Measurements from ENCODE around the gene ETS2.
"Not testable (repeated sequence)": the region's sequence is repeated elsewhere in the genome, so short reads cannot be mapped to it uniquely, and the experiment has no call there.

The ETS2 gene

DNA sequence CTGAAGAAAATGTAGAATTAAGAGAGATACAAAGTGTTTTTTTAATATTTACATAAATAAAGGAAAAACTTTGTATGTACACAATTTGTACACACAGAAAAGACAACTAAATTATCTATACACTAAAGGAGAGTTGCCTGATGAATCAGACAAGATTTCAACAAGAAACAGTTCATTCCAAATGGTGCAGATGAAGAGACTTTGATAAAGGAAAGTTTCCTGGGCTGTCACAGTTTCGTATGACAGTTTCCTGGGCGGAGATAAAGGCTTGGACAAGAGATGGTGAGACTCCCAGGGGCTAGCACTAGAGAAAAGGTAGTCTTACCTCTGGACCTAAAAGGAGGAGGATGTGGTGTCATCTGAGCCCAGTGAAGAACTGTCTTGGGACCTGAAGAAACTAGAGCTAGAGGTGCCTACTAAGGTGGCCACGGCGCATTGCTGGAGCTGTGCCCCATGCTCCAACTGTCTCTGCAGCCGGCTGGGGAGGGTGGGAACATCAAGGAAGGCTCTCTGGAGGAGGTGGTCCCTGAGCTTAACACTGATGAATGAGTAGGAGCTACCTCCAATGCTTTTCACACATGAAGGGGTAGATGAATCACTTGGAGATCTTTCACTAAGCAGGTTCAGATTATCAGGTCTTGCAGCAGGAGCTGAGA, 32.2 kb downstream of the ETS2 start:
- no peak for DNase-seq (ENCODE audit: low read depth in 2 of 2)

DNA sequence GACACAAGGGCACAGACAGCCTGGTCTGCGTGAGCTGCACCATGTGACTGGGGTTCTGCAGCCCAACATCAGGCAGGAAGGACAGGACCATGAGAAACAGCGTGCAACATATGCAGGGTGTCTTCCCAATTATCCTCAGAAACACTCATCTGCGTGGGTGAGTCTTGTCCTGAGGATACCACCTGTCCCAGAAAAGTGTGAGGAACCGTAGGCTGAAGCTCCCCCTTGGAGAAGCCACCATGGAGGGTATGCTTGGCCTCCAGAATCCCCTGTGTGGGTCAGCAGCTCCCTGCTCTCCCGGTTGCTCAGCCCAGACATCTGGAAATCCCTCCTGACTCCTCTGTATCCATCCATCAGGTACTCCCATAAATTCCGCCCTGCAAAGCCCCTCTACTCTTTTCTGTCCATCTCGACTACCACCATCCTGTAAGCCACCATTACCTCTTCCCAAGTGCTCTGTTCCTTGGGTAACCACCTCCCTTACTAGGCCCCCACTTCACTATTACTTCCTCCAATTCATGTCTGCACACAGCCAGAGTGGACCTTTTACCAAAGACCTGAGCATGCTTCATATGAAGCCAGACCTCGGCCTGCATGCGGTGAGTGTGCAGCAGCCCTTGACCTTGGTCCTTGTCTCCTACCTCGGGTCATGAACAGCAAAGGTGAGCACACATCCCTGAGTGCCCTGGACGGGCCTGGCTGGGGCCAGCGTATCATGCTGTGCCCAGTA, 33.0 kb downstream of the ETS2 start:
- DNase-seq (ENCODE audit: low read depth in 2 of 2): no peak

DNA sequence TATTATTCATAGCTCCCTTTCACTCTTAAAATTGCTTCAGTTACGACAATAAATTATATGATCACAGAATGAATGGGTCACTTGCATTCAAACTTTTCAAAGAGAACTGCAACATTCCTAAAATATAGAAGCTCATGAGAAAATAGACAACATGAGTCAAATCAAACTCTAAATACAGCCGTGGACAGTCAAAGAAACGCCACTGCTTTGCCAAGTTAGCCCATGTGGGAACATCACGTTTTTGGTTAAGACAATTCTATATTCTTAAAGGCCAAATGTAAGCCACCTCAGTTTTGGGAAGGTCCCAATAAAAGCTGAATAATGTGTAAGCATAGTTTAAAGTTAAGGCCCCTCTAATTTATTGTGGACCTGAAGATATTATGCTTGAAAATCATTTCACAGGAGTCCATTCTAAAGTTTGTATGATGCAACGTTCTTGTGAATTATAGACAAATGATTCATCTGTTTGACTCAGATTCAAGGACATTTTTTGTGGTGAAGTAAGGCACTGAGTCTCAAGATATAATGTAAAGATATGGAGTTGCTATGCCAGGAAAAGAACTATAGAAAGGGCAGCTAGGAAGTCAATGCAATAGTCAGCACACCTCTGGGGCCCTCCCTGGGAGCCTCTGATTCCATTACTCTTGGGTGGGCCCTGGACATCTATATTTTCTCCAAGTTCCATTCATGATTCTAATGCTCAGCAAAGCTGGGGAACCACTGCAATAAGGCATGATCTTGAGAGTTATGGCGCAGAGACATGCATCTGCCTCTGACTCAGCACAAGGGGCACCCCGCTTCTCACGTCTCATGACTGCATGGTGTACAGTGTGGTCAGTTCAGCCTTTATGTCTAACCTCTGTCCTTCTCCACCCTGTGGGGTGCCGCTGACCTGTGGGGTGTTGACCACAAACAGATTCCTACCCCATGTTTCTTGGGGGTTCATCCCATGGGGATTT, 33.9 kb downstream of the ETS2 start:
- DNase-seq (ENCODE audit: low read depth in 2 of 2): peak in 1 of 2 donors; percentile 24

DNA sequence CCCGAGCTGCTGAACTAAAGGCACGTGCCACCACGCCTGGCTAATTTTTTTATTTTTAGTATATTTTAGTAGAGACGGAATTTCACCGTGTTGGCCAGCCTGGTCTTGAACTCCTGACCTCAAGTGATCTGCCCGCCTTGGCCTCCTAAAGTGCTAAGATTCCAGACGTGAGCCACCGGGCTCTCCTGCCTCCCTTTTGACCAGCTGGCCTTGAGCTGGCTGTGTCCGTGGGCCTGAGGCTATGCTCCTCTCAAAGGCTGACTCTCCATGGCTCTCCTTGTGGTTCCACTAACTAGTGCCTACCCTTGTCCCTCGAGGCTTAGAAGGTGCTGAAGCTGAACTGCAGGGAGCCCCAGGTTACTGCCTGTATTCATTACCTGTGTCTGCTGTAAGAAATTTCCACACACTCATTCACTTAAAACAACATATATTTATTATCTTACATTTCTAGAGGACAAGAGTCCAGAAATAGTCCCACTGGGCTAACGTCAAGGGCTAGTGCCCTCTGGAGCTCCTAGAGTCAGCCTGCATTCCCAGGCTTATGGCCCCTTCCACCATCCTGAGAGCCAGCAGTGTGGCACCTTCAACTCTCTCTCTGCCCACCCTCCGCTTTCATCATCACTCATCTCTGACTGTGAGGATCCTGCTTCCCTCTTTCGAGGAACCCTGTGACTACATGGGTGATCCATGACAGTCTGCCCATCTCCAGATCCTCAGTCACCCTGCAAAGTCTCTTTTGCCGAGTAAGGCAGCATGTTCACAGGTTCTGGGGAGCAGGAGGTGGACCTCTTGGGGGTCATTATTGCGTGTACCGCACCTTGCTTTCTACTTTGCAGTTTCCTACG, 34.9 kb downstream of the ETS2 start:
- no peak for DNase-seq (ENCODE audit: low read depth in 2 of 2)

DNA sequence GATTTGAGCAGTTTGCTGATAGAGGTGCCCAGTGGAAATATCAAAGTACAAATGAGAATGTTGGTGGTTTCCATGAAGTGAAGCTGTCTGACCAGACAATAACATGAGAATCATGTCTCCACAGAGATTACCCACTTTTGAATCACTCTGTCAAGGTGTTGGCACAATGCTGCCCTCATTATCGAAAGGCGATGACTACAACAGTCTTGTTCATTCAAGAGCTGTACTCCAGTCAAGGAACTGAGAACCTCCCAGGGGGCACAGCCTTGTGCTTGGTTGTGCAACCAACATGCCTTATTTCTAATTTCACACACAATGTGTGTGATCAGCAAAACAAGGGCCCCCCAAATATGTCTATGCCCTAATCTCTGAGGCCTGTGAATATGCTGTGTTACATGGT, 35.7 kb downstream of the ETS2 start:
- no peak for DNase-seq (ENCODE audit: low read depth in 2 of 2)

DNA sequence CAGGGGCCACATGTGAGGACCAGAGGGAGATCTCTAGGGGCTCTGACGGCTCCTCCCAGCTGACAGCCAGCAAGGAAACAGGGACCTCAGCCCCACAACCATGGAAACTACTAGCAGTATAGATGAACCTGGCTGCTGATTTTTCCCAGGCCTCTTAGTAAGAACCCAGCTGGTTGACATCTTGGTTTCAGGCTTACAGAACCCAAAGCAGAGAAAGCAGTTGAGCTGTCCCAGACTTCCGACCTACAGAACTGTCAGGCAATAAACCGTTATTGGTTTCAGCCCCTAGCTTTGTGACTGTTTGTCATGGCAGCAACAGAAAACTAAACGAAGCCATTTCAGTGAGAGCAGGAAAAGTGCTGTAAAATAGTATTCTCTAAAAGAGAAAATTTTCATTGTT, 36.4 kb downstream of the ETS2 start:
- DNase-seq (ENCODE audit: low read depth in 2 of 2): no peak

DNA sequence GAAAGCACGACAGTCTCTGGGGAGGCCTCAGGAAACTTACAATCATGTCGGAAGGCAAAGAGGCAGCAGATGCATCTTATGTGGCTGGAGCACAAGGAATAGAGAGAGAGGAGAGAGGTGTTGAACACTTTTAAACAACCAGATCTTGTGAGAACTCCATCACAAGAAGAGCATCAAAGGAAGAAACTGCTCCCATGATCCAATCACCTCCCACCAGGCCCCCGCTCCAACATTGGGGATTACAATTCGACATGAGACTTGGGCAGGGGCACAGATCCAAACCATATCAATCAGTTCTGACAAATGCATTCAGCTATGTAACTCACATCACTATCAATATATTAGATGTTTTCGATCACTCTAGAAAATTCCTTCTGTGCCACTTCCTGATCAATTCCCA, 37.6 kb downstream of the ETS2 start:
- no peak for DNase-seq (ENCODE audit: low read depth in 2 of 2)

DNA sequence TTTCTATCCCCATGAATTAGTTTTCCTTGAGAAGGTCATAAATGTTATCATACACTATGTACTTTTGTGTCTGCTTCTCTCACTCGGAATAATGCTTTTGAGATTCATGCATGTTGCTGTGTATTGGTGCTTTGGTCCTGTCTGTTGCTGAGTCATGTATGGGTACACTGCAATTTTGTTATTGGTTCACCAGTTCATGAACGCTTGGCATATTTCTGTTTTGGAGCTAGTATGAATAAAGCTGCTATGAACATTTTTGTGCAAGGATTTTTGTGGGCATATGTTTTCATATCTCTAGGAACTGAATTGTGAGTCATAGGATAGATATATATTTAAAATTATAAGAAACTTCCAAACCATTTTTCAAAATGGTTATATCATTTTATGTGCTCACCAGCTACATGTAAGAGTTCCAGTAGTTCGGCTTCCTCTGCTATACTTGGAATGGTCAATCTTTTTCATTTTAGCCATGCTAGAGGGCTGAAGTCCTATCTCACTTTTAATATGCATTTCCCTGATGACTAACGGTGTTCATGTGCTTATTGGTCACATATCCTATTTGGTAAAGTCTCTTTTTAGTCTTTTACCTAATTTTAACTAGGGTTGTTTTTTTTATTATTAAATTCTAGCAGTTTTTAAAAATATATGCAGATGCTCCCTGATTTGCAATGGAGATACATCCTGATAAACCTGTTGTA, 38.2 kb downstream of the ETS2 start:
- DNase-seq (ENCODE audit: low read depth in 2 of 2): no peak

DNA sequence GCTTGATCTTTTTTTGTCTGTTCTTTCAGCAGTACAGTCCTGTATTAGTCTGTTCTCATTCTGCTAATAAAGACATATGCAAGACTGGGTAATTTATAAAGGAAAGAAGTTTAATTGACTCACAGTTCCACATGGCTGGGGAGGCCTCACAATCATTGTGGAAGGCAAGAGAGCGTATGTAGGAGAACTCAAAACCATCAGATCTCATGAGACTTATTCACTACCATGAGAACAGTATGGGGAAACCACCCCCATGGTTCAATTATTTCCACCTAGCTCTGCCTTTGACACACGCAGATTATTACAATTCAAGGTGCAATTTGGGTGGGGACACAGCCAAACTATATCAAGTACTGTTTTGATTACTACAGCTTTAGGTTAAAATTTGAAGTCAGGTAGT, 39.6 kb downstream of the ETS2 start:
- not testable (repeated sequence) for DNase-seq (ENCODE audit: low read depth in 2 of 2)

DNA sequence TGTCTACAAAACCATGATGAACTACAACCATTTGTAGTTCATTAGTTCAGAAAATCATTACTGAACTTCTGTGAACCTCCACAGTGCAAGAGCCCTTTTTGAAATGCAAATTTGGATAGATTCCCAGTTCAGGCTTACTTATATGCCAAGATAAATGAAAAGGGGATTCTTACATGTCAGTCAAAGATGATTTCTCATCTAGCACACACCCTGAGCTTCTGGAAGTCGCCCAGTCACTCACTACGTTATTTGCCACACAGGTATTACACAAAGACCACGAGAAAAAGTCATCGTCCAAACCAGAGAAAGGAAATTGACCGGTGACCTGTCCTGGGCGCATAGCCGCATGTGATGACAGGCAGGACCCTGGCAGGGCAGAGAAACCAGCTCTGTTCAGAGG, 41.8 kb downstream of the ETS2 start:
- DNase-seq (ENCODE audit: low read depth in 2 of 2): no peak

DNA sequence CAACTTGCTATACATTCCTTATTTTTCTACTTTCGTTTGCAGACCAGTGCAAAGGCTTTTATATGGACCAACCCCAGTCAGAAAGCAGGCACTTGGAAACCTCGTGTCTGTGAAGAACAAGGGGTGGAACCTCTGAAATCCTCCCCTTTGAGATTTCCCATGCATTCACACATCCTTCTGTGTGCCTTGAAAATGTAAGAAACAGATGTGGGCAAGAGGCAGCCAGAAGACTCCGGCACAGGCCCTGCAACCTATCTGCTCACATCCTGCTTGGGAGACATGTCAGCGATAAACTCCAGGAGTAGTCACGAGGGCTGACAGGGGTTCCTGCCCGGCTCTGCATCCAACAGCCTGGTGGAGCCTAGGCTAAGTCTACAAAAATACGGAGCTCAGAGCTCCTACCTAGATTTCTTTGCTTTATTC, 42.5 kb downstream of the ETS2 start:
- no peak for DNase-seq (ENCODE audit: low read depth in 2 of 2)

DNA sequence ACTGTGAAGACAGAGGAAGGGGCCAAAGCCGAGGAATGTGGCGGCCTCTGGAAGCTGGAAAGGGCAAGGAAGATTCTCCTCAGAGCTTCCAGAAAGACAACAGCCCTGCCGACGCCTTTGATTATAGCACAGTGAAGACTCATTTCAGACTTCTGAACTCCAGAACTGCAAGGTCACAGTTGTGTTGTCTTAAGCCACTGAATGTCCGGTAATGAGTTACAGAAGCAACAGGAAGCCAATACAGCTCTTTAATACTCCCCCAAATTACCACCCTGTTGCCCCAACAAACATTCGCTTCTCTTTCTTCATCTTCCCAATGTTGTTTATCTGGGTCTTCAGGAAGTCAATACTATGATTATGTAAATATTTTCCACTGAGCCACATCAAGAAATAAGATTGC, 44.0 kb downstream of the ETS2 start:
- no peak for DNase-seq (ENCODE audit: low read depth in 2 of 2)

DNA sequence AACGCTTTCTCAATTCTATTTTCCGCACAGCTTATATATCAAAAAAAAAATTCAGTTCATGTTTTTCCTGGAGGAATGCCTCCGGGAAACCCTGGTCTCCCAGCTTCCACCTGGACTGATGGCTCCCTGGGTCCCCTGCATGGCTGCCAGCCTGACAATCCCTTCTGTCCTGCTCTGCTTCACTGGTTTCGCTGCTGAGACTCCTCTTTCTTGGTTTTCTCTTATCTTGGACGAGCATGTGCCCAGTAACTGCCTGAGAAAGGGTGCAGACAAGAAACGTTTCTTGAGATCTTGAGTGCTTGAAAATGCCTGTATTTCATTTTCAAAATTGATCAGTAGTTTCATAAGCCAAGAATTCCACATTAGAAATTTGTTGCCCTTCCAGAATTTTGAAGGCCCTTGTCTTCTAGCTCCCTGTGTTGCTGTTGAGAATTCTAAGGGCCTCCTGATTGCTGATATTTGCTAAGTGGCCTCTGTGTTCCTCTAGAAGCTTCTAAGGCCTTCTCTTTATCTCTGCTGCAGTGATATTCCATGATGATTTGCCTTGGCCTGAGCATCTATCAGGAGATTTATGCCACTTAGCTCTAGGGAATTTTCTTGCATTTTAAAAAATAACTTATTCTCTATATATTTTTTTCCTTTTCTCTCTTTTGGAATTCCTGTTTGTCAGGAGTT, 44.7 kb downstream of the ETS2 start:
- no peak for DNase-seq (ENCODE audit: low read depth in 2 of 2)

DNA sequence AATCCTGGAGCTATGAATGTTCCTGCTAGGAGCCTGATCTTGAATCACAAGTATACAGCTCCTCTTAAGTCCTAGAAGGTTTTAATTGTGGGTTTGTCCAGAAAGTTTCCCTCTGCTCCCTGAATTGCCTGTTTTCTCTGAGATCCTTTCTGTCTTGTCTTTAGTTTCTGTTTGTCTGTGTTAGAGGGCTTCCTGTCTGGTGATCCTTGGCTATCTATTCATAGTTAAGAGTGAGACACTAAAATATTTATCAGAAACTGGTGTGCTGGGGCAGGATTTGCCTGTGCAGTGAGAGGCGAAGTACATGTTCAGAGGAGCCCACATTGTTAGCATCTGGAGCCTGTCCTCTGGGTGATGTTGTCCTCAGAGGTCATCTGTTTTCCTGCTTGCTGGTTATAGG, 45.4 kb downstream of the ETS2 start:
- DNase-seq (ENCODE audit: low read depth in 2 of 2): no peak

DNA sequence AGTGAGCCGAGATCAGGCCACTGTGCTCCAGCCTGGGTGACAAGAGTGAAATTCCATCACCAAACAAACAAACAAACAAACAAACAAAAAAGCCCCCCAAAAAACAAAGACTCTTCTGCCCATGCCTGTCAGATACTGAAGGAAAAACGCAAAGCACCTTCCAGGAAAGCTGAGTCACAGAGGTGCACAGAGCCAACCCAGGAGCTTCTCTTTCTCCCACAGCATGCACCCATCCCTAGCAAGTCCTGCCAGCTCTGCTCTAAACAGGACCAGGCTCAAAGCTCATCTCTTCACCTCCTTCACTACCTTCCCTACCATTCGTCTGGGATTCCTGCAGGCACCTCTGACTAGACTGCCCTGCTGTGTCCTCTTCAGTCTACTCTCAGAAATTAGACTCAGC, 46.5 kb downstream of the ETS2 start:
- no peak for DNase-seq (ENCODE audit: low read depth in 2 of 2)

DNA sequence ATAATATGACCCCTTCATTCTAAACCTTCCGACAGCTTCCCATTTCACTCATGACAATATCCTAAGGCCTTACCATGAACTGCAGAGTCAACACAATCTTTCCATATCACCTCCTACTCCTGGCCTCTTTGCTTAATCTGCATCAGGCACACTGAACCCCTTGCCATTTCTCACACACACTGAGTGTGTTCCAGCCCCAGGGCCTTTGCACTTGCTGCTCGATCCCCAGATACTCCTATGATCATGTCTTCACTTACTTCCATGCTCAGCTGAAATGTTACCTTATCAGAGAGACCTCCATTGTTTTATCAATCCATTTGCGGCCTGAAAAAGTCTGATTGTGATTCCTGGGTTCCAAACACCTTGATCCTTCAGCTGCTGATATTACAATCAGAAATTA, 47.0 kb downstream of the ETS2 start:
- DNase-seq (ENCODE audit: low read depth in 2 of 2): no peak

DNA sequence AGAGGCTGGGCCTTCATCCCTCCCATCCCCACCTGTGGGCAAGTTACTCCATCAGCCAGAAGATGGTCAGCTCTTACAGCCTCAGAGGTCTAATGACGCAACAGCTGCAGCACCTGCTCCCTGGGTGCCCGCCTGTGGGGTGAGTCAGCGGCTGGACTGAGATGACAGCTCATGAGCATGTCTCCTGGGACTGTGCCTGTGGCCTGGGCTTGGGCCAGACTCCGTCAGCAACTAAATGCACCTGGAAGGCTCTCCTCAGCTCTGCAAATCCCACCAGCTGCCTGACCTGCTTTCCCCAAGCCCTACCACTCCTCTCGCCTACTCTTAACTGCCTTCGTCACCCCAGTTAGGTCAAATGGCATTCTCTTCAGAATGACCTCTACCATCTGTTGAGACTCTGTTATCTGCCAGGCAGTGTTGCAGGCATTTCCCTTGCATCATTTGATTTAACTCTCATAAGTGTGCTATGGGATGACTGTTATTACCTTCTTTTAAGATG, 47.7 kb downstream of the ETS2 start:
- DNase-seq (ENCODE audit: low read depth in 2 of 2): no peak

DNA sequence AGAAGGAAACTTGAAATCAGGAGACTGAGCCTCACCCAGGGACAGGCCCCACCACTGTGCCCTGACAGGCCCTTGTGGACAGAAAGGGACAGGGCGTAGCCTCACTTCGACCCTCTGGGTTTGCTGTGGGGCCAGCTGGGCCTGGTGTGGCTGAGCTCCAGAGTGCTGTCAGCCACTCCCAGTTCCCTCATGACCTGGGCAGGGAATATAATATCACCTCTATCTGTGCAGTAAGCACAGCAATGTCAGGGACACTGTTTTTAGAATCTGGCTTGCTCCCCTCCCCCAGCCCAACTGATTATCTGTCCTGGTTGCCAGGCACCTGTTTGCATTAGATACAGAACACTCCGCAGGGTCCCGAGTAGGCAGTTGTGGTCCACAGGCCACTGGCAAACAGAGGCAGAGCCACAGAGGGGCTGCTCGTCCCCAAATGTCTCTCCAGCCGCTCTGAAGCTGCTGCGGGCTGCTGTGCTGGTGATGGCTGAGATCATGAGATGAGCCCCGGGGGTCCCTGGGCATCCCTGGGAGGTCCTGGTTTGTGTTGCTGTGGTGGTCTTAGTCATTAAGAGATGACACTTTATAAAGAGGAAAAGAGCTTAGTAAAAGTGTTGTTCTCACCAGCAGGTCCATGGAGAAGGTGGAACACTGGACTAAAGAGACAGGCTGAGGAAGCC, 51.6 kb downstream of the ETS2 start:
- DNase-seq (ENCODE audit: low read depth in 2 of 2): no peak

DNA sequence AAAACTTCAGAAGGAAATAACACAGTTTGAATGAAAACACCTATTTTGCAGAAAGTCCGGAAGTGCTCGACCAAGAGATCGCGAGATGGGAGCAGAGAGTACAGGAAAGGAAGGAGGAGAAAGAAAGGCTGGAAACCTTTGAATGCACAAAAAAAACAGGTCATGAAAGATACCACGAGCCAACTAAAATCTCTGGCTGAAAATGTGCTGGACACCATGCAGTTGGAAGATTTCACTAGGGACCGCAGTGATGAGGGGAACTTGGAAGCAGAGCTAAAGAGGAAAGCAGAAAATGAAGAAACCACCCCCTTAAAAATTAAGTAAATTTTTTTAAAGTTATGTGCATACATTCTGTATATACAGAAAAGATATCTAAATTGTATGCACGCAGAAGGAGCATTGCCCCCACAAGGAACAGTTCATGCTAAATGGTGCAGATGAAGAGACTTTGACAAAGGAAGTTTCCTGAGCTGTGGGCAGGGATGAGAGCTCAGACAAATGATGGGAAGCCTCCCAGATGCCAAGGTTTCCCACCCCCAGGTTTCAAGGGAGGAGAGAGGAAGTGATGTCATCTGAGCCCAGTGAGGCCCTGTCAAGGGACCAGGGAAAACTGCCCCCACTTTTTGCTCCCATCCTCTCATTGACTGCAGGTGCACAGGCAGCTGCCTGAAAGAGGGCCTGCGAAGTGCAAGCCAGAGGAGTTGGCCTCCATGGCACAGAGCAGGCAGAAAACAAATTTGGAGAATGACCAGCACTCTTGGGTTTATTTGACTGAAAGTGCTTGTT, 52.5 kb downstream of the ETS2 start:
- no peak for DNase-seq (ENCODE audit: low read depth in 2 of 2)

Data from stimulated activated CD4-positive, alpha-beta T cell treated with anti-CD3 and anti-CD28 coated beads, Interleukin-15, amount 100 ng/mL, for 48 hours (primary cell).